Measurements from ENCODE around the gene HEXIM1.

Gene HEXIM1

DNA sequence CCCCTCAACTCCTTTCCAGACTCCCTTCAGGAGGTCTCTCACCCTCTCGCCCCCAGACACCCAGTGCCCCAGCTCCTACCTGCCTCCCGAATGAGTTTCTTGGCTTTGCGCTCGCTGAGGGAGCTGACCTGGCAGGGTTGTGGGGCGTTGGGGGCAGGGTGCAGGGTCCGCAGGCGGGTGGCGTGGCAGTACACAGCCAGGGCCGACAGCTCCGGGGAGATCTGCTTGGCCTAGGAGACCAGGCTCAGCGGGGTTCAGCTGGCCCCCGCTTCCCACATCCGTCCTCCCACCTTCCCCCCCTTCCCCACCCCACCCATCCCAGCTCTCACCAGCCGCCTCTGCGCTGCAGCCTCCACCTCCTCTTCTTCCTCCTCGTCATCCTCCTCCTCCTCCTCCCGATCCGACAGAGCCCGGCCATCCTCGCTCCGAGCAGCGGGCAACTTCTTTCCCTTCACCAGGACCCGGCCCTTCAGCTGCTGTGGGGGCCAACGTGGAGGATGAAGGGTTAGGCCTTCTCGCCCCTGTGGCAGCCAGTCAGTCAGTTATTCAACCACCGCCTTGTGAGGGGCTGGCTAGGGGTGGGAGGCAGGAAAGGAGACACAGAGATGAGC, 33.2 kb upstream of the HEXIM1 start:
- Histone ChIP-seq H3K36me3 (ENCODE audit: control insufficient read depth, insufficient read depth, low read length, severe bottlenecking) (peaks cover 49% of the 10 kb centered on the region), H3K4me3 (ENCODE audit: low read length) (no peak overlapping the region), H3K9ac (ENCODE audit: low read length) (no peak overlapping the region), H3K27me3 (replicated peaks; ENCODE audit: control insufficient read depth, insufficient read depth, low read length) (no peaks in the 10 kb centered on the region), H3K9me3 (ENCODE audit: control insufficient read depth, low read length) (no peaks in the 10 kb centered on the region), H3K4me1 (ENCODE audit: control insufficient read depth, insufficient read depth, low read length) (peaks cover 19% of the 10 kb centered on the region)
- no peak for DNase-seq (ENCODE audit: low read depth)

GRCh38 chr17:45115871-45116270, 32.4 kb upstream of the HEXIM1 start:
- H3K27me3 ChIP-seq (replicated peaks; ENCODE audit: control insufficient read depth, insufficient read depth, low read length), result no peaks in the 10 kb centered on the region
- no peak overlapping the region for H3K9ac ChIP-seq (ENCODE audit: low read length)
- DNase-seq (ENCODE audit: low read depth), result no peak

DNA sequence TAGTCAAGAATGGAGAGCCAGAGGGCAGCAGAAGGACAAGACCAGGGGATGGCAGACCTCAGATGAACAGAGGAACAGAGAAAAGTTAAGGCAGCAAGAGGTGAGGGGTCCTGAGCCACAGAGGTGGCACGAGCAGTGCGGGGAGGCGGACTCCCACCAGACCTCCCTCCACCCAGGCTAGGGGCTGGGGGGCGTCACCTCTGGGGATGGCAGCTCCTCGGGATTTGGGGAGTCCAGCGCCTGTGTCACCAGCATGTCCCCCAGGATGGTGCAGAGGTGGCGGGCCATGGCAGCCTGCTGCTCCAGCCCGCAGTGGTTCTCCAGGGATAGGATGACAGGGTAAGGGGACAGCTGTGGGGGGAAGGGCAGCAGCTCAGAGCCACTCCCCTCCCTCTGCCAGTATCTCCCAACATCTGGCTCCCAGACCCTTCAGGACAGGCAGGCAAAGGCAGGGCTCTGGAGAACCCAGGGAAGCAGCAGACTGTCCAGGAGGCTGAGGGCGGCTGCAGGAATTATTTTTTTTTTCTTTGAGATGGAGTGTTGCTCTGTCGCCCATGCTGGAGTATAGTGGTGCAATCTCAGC, 31.8 kb upstream of the HEXIM1 start:
- no peak for DNase-seq (ENCODE audit: low read depth)
- no peaks in the 10 kb centered on the region for H3K27me3 ChIP-seq (replicated peaks; ENCODE audit: control insufficient read depth, insufficient read depth, low read length)
- peaks cover 53% of the 10 kb centered on the region for H3K36me3 ChIP-seq (ENCODE audit: control insufficient read depth, insufficient read depth, low read length, severe bottlenecking)
- H3K9me3 ChIP-seq (ENCODE audit: control insufficient read depth, low read length), result no peaks in the 10 kb centered on the region
- H3K9ac ChIP-seq (ENCODE audit: low read length), result no peak overlapping the region
- H3K4me1 ChIP-seq (ENCODE audit: control insufficient read depth, insufficient read depth, low read length), result peaks cover 6% of the 10 kb centered on the region
- no peak overlapping the region for H3K4me3 ChIP-seq (ENCODE audit: low read length)

More at GRCh38 chr17:45115871-45116270, 32.4 kb upstream of the HEXIM1 start:
- peaks cover 53% of the 10 kb centered on the region for H3K36me3 ChIP-seq (ENCODE audit: control insufficient read depth, insufficient read depth, low read length, severe bottlenecking)
- H3K4me1 ChIP-seq (ENCODE audit: control insufficient read depth, insufficient read depth, low read length), result peaks cover 12% of the 10 kb centered on the region
- H3K4me3 ChIP-seq (ENCODE audit: low read length), result no peak overlapping the region
- no peaks in the 10 kb centered on the region for H3K9me3 ChIP-seq (ENCODE audit: control insufficient read depth, low read length)

DNA sequence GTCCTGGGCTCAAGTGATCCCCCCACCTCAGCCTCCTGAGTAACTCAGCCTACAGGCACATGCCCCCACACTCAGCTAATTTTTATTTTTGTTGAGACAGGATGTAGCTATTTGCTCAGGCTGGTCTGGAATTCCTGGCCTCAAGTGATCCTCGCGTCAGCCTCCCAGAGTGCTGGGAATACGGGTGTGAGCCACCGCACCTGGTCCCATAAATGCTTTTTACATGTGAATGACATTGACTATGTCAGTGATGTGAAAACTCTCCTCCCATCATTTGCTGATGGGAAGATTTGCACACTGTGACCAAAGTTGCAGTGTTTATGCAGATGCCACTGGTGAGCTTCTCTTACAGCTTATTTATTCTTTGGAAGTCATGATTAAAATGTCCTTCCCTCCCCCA, 30.9 kb upstream of the HEXIM1 start:
- no peak for DNase-seq (ENCODE audit: low read depth)
- Histone ChIP-seq H3K36me3 (ENCODE audit: control insufficient read depth, insufficient read depth, low read length, severe bottlenecking) (peaks cover 52% of the 10 kb centered on the region), H3K4me3 (ENCODE audit: low read length) (no peak overlapping the region), H3K9ac (ENCODE audit: low read length) (no peak overlapping the region), H3K27me3 (replicated peaks; ENCODE audit: control insufficient read depth, insufficient read depth, low read length) (no peaks in the 10 kb centered on the region), H3K4me1 (ENCODE audit: control insufficient read depth, insufficient read depth, low read length) (peaks cover 6% of the 10 kb centered on the region), H3K9me3 (ENCODE audit: control insufficient read depth, low read length) (no peaks in the 10 kb centered on the region)

GRCh38 chr17:45117848-45118646, 30.2 kb upstream of the HEXIM1 start:
- DNase-seq (ENCODE audit: low read depth), result no peak
- peaks cover 45% of the 10 kb centered on the region for H3K36me3 ChIP-seq (ENCODE audit: control insufficient read depth, insufficient read depth, low read length, severe bottlenecking)
- no peak overlapping the region for H3K9ac ChIP-seq (ENCODE audit: low read length)
- no peaks in the 10 kb centered on the region for H3K27me3 ChIP-seq (replicated peaks; ENCODE audit: control insufficient read depth, insufficient read depth, low read length)
- H3K4me1 ChIP-seq (ENCODE audit: control insufficient read depth, insufficient read depth, low read length), result peaks cover 13% of the 10 kb centered on the region
- H3K9me3 ChIP-seq (ENCODE audit: control insufficient read depth, low read length), result no peaks in the 10 kb centered on the region
- H3K4me3 ChIP-seq (ENCODE audit: low read length), result no peak overlapping the region

DNA sequence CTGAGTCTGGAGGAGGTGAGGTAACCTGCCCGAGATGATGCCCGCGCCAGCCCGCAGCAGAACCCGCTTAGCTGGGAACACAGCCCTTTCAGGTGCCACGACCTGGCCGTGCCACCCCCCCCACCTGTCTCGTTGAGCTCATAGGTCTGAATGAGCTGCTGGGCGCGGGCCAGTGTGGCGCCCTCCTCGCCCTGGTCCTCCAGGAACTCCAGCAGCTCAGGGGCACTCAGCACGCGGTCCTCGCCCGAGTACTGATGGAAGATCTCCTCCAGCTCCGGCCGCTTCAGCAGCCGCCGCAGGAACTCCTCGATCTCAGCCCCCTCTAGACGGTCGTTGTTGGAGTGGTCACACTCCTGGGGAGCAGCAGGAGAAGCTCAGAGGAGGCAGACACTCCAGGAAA, 29.6 kb upstream of the HEXIM1 start:
- Histone ChIP-seq H3K4me3 (ENCODE audit: low read length) (no peak overlapping the region), H3K4me1 (ENCODE audit: control insufficient read depth, insufficient read depth, low read length) (peaks cover 19% of the 10 kb centered on the region), H3K9ac (ENCODE audit: low read length) (no peak overlapping the region), H3K9me3 (ENCODE audit: control insufficient read depth, low read length) (no peaks in the 10 kb centered on the region), H3K36me3 (ENCODE audit: control insufficient read depth, insufficient read depth, low read length, severe bottlenecking) (peaks cover 39% of the 10 kb centered on the region), H3K27me3 (replicated peaks; ENCODE audit: control insufficient read depth, insufficient read depth, low read length) (no peaks in the 10 kb centered on the region)
- DNase-seq (ENCODE audit: low read depth), result no peak

DNA sequence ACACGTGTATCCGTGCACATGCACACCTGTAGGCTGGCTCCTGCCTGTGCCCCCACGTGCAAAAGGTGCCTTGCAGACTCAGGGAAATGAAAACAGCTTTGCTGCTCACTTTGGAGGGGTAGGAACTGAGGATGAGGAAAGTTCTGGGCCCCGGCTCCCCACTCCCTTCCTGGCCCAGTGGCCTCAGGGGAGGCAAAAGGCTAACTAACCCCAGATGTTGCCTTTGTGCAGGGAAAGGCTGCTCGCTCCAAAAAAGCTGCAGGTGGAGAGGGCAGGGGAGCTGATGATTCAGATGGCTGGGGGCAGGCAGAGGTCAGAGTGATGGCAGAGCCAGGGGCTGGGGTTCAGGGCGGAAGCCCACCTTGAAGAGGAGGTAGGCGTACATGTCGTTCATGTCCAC, 28.3 kb upstream of the HEXIM1 start:
- Histone ChIP-seq H3K4me1 (ENCODE audit: control insufficient read depth, insufficient read depth, low read length) (peaks cover 29% of the 10 kb centered on the region), H3K4me3 (ENCODE audit: low read length) (no peak overlapping the region), H3K36me3 (ENCODE audit: control insufficient read depth, insufficient read depth, low read length, severe bottlenecking) (peaks cover 35% of the 10 kb centered on the region), H3K9me3 (ENCODE audit: control insufficient read depth, low read length) (no peaks in the 10 kb centered on the region), H3K9ac (ENCODE audit: low read length) (no peak overlapping the region), H3K27me3 (replicated peaks; ENCODE audit: control insufficient read depth, insufficient read depth, low read length) (no peaks in the 10 kb centered on the region)
- no peak for DNase-seq (ENCODE audit: low read depth)

DNA sequence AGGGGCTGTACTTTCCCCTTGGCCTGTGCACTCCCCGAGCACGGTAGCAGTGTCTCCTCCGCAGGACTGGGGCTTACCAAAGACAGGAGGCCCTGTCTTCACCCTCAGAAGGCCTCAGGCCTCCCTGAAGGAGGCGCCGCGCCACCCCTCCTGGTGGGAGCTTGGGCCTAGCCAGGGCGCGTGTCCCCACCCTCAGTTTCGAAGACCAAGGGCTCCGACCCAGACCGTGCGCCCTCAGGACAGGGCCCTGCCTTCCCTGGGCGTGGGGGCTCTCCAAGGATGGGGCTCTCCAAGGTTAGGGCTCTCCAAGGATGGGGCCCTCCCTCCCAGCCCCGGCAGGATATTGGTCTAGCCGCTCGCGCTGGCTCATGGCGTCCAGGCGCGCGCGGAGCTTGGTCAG, 27.7 kb upstream of the HEXIM1 start:
- no peak overlapping the region for H3K4me3 ChIP-seq (ENCODE audit: low read length)
- H3K9me3 ChIP-seq (ENCODE audit: control insufficient read depth, low read length), result no peaks in the 10 kb centered on the region
- H3K36me3 ChIP-seq (ENCODE audit: control insufficient read depth, insufficient read depth, low read length, severe bottlenecking), result peaks cover 35% of the 10 kb centered on the region
- H3K27me3 ChIP-seq (replicated peaks; ENCODE audit: control insufficient read depth, insufficient read depth, low read length), result no peaks in the 10 kb centered on the region
- no peak for DNase-seq (ENCODE audit: low read depth)
- H3K9ac ChIP-seq (ENCODE audit: low read length), result no peak overlapping the region
- H3K4me1 ChIP-seq (ENCODE audit: control insufficient read depth, insufficient read depth, low read length), result peaks cover 29% of the 10 kb centered on the region

DNA sequence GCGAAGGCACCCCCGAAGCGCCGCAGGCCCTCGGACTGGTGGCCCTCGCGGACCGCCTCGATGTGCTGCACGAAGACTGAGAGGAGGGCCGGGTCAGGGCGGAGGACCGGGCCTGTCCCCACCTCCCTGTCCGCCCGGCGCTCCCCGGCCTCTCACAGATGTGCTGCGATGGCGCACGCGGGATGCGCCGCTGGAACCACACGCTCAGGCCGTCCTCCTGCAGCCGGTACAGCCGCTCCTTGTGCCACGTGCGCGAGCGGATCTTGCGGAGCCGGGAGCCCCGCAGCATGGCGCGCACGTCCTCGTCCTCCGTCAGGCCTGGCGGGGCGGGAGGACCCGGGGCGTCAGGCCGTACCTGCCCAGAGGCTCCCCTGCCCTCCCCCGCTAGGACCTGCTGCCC, 27.2 kb upstream of the HEXIM1 start:
- H3K9me3 ChIP-seq (ENCODE audit: control insufficient read depth, low read length), result no peaks in the 10 kb centered on the region
- no peaks in the 10 kb centered on the region for H3K27me3 ChIP-seq (replicated peaks; ENCODE audit: control insufficient read depth, insufficient read depth, low read length)
- peaks cover 29% of the 10 kb centered on the region for H3K4me1 ChIP-seq (ENCODE audit: control insufficient read depth, insufficient read depth, low read length)
- DNase-seq (ENCODE audit: low read depth), result no peak
- no peak overlapping the region for H3K4me3 ChIP-seq (ENCODE audit: low read length)
- no peak overlapping the region for H3K9ac ChIP-seq (ENCODE audit: low read length)
- peaks cover 32% of the 10 kb centered on the region for H3K36me3 ChIP-seq (ENCODE audit: control insufficient read depth, insufficient read depth, low read length, severe bottlenecking)

- Histone ChIP-seq H3K4me3 (ENCODE audit: low read length) (no peak overlapping the region), H3K9me3 (ENCODE audit: control insufficient read depth, low read length) (no peaks in the 10 kb centered on the region), H3K4me1 (ENCODE audit: control insufficient read depth, insufficient read depth, low read length) (peaks cover 43% of the 10 kb centered on the region), H3K9ac (ENCODE audit: low read length) (peak overlapping the region; percentile 71), H3K36me3 (ENCODE audit: control insufficient read depth, insufficient read depth, low read length, severe bottlenecking) (peaks cover 20% of the 10 kb centered on the region), H3K27me3 (replicated peaks; ENCODE audit: control insufficient read depth, insufficient read depth, low read length) (no peaks in the 10 kb centered on the region)
- DNase-seq (ENCODE audit: low read depth), result no peak
Observed at GRCh38 chr17:45123076-45123770, 25.1 kb upstream of the HEXIM1 start.
